ENCODE data around the gene RAB7A. TPM values are rescaled to one million over a fixed set of nuclear protein-coding genes. Genes with fewer than 3 reads are reported as not detected.
A peak's percentile ranks its signal among the peaks of the same experiment; 100 is the strongest.

RAB7A gene
- total and polyA plus RNA-seq, 4 donors, result 72.8 to 392 (median 202) TPM

DNA sequence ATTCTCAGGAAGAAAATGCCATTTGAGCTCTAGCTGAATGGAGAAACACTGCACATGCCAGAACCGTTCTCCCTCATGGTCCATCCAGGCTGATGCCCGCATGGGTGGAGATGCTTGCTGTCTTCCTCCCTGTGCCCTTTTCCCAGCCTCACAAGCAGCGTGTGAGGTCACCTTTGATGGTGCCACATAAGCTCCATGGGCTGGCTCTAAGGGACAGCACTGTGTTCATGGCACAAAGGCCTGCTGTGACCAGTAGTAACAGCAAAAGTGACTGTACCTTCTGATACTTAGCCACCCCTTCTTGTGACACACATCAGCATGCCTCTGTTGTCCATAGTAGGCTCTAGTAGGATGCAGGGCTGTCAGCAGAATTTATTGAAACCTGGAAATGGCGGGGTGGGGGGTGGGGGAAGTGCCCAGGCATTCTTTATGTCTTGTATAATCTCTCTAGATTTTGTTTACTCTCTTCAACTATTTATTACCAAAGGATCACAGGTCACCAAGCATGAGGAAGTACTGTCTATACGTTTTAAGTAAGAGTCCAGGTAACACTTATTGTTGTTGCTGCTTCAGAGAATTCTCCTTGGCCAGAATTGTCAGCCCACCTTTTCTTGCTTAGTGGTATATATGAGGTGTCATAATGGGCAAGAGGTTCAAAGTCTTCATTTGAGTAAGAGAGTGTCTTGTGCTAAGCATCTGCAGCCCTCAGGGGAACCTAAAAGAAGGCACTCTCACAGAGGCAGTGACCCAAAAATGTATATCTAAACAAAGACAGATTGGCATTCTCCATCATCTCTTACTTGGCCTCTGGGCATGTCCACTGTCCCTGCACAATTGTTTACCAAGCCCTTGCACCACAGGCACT lies 56.5 kb downstream of the RAB7A start:
- Histone ChIP-seq H3K27me3 (ENCODE audit: control insufficient read depth, insufficient read depth, low read length) (no peaks in the 10 kb centered on the region), H3K9me3 (ENCODE audit: control insufficient read depth, insufficient read depth, low read length) (no peaks in the 10 kb centered on the region), H3K36me3 (ENCODE audit: control insufficient read depth, insufficient read depth, low read length) (no peaks in the 10 kb centered on the region), H3K4me3 (ENCODE audit: low read depth, low read length) (no peak overlapping the region), H3K27ac (ENCODE audit: low read depth, low read length) (no peak overlapping the region), H3K4me1 (ENCODE audit: control insufficient read depth, insufficient read depth, low read length) (peaks cover 13% of the 10 kb centered on the region)
- 100% methylated on average over 3 of the region's 5 CpGs for WGBS (ENCODE audit: insufficient coverage)
- no peak for DNase-seq (ENCODE audit: low read depth in 4 of 6, low spot score in 6 of 6)

DNA sequence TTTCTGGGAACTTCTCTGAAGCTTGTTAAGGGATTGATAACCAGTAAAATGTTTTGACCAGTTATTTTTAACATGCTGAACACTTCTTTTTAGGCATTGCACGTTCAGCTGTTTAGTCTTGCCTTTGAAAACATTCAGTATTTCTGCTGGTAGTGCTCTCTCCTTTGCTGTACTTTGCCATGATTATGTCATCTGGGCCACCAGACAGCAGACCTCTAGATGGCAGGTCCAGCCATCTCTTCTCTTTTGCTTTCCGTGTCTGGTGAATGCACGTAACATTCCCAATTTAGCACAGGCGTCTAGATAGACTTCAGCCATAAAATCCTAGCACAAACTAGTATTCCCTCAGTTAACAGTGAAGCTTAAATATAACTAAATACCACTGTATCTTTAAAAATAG lies 57.8 kb downstream of the RAB7A start:
- H3K27ac ChIP-seq (ENCODE audit: low read depth, low read length), result no peak overlapping the region
- DNase-seq (ENCODE audit: low read depth in 4 of 6, low spot score in 6 of 6), result no peak

DNA sequence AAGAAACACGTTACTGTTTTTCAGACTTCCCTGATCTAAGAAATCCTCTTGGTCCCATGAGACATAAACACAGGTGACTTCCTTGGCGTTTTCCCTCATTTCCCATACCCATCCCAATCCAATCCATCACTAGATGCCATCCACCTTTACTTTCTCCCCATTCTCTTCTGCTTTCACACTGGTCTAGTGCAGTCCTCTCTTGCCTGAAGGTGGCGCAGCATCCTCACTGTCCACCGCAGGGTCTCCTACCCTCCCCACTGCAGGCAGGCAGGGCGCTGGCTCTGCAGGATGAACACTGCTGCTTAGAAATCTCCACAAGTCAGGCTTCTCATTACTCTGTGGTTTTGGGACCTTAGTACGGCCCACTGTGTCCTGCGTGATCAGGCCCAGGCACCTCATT lies 58.2 kb downstream of the RAB7A start:
- Histone ChIP-seq H3K4me1 (ENCODE audit: control insufficient read depth, insufficient read depth, low read length) (peaks cover 13% of the 10 kb centered on the region), H3K27me3 (ENCODE audit: control insufficient read depth, insufficient read depth, low read length) (no peaks in the 10 kb centered on the region), H3K36me3 (ENCODE audit: control insufficient read depth, insufficient read depth, low read length) (no peaks in the 10 kb centered on the region), H3K9me3 (ENCODE audit: control insufficient read depth, insufficient read depth, low read length) (no peaks in the 10 kb centered on the region), H3K27ac (ENCODE audit: low read depth, low read length) (no peak overlapping the region), H3K4me3 (ENCODE audit: low read depth, low read length) (no peak overlapping the region)
- peak in 2 of 6 donors; percentile 35 to 49 for DNase-seq (ENCODE audit: low read depth in 4 of 6, low spot score in 6 of 6)
- WGBS (ENCODE audit: insufficient coverage), result 55% methylated on average over 7 of the region's 7 CpGs

More for the DNA sequence above, 57.8 kb downstream of the RAB7A start:
- Histone ChIP-seq H3K9me3 (ENCODE audit: control insufficient read depth, insufficient read depth, low read length) (no peaks in the 10 kb centered on the region), H3K4me3 (ENCODE audit: low read depth, low read length) (no peak overlapping the region), H3K27me3 (ENCODE audit: control insufficient read depth, insufficient read depth, low read length) (no peaks in the 10 kb centered on the region), H3K4me1 (ENCODE audit: control insufficient read depth, insufficient read depth, low read length) (peaks cover 13% of the 10 kb centered on the region), H3K36me3 (ENCODE audit: control insufficient read depth, insufficient read depth, low read length) (no peaks in the 10 kb centered on the region)
- WGBS (ENCODE audit: insufficient coverage), result 78% methylated on average over 2 of the region's 4 CpGs

DNA sequence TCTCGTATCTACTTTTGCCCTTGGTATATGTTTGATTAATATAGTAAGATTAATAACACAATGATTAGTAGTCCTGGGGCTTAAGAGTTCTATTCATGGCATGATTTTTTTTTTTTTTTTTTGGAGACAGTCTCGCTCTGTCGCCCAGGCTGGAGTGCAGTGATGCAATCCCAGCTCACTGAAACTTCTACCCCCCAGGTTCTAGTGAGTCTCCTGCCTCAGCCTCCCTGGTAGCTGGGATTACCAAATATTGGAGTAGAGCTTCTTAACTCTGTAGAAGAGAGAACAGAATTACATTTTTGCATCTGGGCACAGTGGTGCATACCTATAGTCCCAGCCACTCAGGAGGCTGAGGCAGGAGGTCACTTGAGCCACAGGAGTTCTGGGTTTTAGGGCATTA lies 58.9 kb downstream of the RAB7A start:
- H3K27ac ChIP-seq (ENCODE audit: low read depth, low read length), result no peak overlapping the region
- WGBS (ENCODE audit: insufficient coverage), result no CpG with 5 or more reads among the region's 3 CpGs
- DNase-seq (ENCODE audit: low read depth in 4 of 6, low spot score in 6 of 6), result no peak

GRCh38 chr3:128786434-128787020 lies 60.5 kb downstream of the RAB7A start:
- Histone ChIP-seq H3K27ac (ENCODE audit: low read depth, low read length) (no peak overlapping the region), H3K27me3 (ENCODE audit: control insufficient read depth, insufficient read depth, low read length) (no peaks in the 10 kb centered on the region), H3K4me1 (ENCODE audit: control insufficient read depth, insufficient read depth, low read length) (peaks cover 13% of the 10 kb centered on the region), H3K4me3 (ENCODE audit: low read depth, low read length) (no peak overlapping the region), H3K36me3 (ENCODE audit: control insufficient read depth, insufficient read depth, low read length) (no peaks in the 10 kb centered on the region), H3K9me3 (ENCODE audit: control insufficient read depth, insufficient read depth, low read length) (no peaks in the 10 kb centered on the region)
- WGBS (ENCODE audit: insufficient coverage), result no CpG with 5 or more reads among the region's 3 CpGs
- DNase-seq (ENCODE audit: low read depth in 4 of 6, low spot score in 6 of 6), result no peak

More for the DNA sequence above, 58.9 kb downstream of the RAB7A start:
- Histone ChIP-seq H3K27me3 (ENCODE audit: control insufficient read depth, insufficient read depth, low read length) (no peaks in the 10 kb centered on the region), H3K4me3 (ENCODE audit: low read depth, low read length) (no peak overlapping the region), H3K36me3 (ENCODE audit: control insufficient read depth, insufficient read depth, low read length) (no peaks in the 10 kb centered on the region), H3K4me1 (ENCODE audit: control insufficient read depth, insufficient read depth, low read length) (peaks cover 13% of the 10 kb centered on the region), H3K9me3 (ENCODE audit: control insufficient read depth, insufficient read depth, low read length) (no peaks in the 10 kb centered on the region)

DNA sequence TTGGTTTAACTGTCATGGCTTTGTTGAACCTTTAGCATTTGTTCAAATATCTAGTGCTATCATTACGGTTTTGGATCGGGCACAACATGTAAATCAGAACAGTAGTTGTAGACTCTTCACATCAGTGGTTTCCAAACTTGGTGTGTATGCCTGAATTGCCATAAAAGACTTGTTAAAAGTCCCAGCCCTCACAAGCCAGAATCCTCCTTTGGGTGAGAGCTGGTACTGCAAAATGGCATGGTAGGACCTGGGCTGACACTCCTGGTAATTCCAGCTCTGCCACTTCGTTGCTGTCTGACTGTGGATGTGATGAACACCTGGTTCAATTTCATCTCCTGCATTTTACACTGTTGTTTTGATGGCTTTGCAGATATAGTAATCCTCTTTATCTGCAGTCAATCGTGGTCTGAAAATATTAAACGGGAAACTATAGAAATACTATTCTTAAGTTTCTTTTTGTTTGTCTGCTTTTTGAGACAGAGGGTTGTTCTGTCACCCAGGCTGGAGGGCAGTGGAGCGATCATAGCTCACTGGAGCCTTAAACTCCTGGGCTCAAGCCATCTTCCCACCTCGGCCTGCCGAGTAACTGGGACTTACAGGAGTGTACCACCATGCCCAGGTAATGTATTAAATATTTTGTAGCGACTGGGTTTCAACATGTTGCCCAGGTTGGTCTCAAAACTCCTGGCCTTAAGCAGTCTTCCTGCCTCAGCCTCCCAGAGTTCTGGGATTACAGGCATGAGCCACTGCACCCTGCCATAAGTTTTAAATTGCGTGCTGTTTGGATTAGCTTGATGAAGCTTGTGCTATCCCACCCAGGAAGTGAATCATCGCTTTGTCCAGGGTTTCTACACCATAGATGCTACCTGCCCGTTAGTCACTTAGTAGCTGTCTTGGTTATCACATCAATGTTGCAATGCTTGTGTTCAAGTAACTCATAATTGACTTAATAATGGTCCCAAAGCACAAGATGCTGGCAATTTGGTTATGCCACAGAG lies 61.6 kb downstream of the RAB7A start:
- 90% methylated on average over 8 of the region's 12 CpGs for WGBS (ENCODE audit: insufficient coverage)
- H3K9me3 ChIP-seq (ENCODE audit: control insufficient read depth, insufficient read depth, low read length), result no peaks in the 10 kb centered on the region
- no peaks in the 10 kb centered on the region for H3K27me3 ChIP-seq (ENCODE audit: control insufficient read depth, insufficient read depth, low read length)
- no peak overlapping the region for H3K4me3 ChIP-seq (ENCODE audit: low read depth, low read length)
- H3K4me1 ChIP-seq (ENCODE audit: control insufficient read depth, insufficient read depth, low read length), result peaks cover 12% of the 10 kb centered on the region
- H3K36me3 ChIP-seq (ENCODE audit: control insufficient read depth, insufficient read depth, low read length), result no peaks in the 10 kb centered on the region
- no peak overlapping the region for H3K27ac ChIP-seq (ENCODE audit: low read depth, low read length)
- DNase-seq (ENCODE audit: low read depth in 4 of 6, low spot score in 6 of 6), result no peak

GRCh38 chr3:128788268-128788869 lies 62.4 kb downstream of the RAB7A start:
- Histone ChIP-seq H3K9me3 (ENCODE audit: control insufficient read depth, insufficient read depth, low read length) (no peaks in the 10 kb centered on the region), H3K4me3 (ENCODE audit: low read depth, low read length) (no peak overlapping the region), H3K27me3 (ENCODE audit: control insufficient read depth, insufficient read depth, low read length) (no peaks in the 10 kb centered on the region), H3K36me3 (ENCODE audit: control insufficient read depth, insufficient read depth, low read length) (no peaks in the 10 kb centered on the region), H3K4me1 (ENCODE audit: control insufficient read depth, insufficient read depth, low read length) (peaks cover 8% of the 10 kb centered on the region), H3K27ac (ENCODE audit: low read depth, low read length) (no peak overlapping the region)
- no peak for DNase-seq (ENCODE audit: low read depth in 4 of 6, low spot score in 6 of 6)
- WGBS (ENCODE audit: insufficient coverage), result 79% methylated on average over 3 of the region's 5 CpGs

GRCh38 chr3:128794067-128794768 lies 68.2 kb downstream of the RAB7A start:
- Histone ChIP-seq H3K27ac (ENCODE audit: low read depth, low read length) (no peak overlapping the region), H3K4me1 (ENCODE audit: control insufficient read depth, insufficient read depth, low read length) (peaks cover 10% of the 10 kb centered on the region), H3K27me3 (ENCODE audit: control insufficient read depth, insufficient read depth, low read length) (no peaks in the 10 kb centered on the region), H3K9me3 (ENCODE audit: control insufficient read depth, insufficient read depth, low read length) (no peaks in the 10 kb centered on the region), H3K4me3 (ENCODE audit: low read depth, low read length) (no peak overlapping the region), H3K36me3 (ENCODE audit: control insufficient read depth, insufficient read depth, low read length) (peaks cover 12% of the 10 kb centered on the region)
- peak in 1 of 6 donors; percentile 22 for DNase-seq (ENCODE audit: low read depth in 4 of 6, low spot score in 6 of 6)
- 100% methylated on average over 1 of the region's 2 CpGs for WGBS (ENCODE audit: insufficient coverage)
